ENCODE data around the gene UBTD1.
"Not testable (repeated sequence)": the region's sequence is repeated elsewhere in the genome, so short reads cannot be mapped to it uniquely, and the experiment has no call there.

The UBTD1 gene

GRCh38 chr10:97515271-97515978 is 16.7 kb downstream of the UBTD1 start:
- no peak for ATAC-seq
- no peak for DNase-seq

DNA sequence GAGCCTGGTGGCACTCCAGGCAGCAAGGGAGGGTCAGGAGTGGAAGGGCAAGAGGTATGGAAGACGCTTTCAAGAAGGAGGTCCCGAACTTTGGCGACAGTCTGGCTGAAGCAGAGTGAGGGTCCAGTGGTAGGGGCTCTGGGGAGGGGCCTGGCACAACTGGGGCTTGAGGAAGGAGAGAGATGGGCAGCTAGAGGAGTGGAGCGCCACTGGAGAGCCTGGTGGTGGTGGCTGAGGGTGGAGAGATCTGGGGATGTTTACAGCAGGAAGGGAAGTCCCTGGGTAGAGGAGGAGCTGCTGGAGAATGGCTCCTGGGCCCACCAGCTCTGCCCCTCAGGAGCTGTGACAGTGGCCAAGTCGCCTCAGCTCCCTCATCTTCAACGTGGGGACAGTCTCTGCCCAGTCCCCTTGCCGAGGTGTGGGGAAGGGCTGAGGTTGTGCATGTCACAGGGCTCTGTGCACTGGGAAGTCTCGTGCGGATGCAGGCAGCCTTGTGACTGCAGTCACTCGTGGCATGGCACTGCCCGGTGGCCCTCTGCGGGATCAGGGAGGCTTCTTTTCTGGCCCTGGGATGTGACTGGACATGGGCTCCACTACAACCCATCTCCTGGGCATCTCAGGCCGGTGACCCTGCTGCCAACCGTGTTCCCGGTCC is 18.5 kb downstream of the UBTD1 start:
- DNase-seq (no peak), ATAC-seq (no peak)

- no peak for ATAC-seq
- no peak for DNase-seq
Measured at GRCh38 chr10:97517778-97518300, 19.1 kb downstream of the UBTD1 start.

- no peak for ATAC-seq
Measured at GRCh38 chr10:97518301-97519043, 19.7 kb downstream of the UBTD1 start.

GRCh38 chr10:97519342-97519741 is 20.6 kb downstream of the UBTD1 start:
- no peak for DNase-seq
- no peak for ATAC-seq

More at GRCh38 chr10:97518301-97519043, 19.7 kb downstream of the UBTD1 start:
- DNase-seq = no peak

DNA sequence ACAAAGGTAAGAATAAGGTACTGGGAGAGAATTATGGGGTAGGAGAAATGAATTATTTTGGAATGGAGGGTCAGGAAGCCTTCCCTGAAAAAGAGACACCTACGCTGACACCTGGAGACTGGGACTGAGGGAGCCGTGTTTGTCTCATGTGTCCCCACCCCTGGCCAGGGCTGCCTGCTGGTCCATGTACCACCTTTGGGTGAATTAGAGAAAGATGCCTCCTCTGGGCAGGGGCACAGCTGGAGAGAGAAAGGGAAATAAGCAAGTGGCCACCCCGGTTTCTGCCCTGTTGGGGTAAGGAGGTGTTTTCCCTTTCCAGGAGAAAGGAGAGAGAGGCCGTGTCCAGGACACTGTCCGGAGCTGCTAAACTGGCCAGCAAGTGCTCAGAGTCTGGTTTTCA is 21.8 kb downstream of the UBTD1 start:
- DNase-seq = no peak

GRCh38 chr10:97520978-97521761 is 22.4 kb downstream of the UBTD1 start:
- DNase-seq = no peak
- no peak for ATAC-seq

More for the DNA sequence above, 21.8 kb downstream of the UBTD1 start:
- no peak for ATAC-seq

- no peak for ATAC-seq
- no peak for DNase-seq
Measured at GRCh38 chr10:97522071-97522470, 23.3 kb downstream of the UBTD1 start.

- no peak for ATAC-seq
- no peak for DNase-seq
Measured at GRCh38 chr10:97522937-97523336, 24.2 kb downstream of the UBTD1 start.

GRCh38 chr10:97525086-97525485 is 26.4 kb downstream of the UBTD1 start:
- DNase-seq (no peak), ATAC-seq (no peak)

DNA sequence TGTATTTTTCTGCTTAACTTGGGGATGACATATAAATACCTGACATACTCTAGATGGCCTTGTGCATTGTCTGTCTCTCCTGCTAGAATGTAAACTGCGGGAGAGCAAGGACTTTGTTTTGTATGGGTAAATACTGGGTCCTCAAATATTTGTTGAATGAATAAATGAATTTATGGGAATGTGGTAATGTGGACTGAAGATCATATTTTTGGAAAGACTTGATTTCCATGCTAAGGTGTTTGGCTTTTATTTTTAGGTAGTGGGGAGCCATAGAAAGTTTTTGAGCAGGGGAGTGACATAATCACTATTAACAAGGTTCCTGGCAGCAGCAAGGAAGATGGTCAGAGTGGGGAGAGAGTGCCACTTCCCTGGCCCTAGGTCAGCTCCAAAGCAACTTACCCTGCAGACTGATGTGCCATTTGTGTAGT is 27.0 kb downstream of the UBTD1 start:
- DNase-seq (no peak), ATAC-seq (no peak)

- ATAC-seq, DNase-seq: not testable (repeated sequence)
Measured at GRCh38 chr10:97528876-97529275, 30.2 kb downstream of the UBTD1 start.

GRCh38 chr10:97529685-97530465 is 31.2 kb downstream of the UBTD1 start:
- no peak for DNase-seq
- no peak for ATAC-seq

DNA sequence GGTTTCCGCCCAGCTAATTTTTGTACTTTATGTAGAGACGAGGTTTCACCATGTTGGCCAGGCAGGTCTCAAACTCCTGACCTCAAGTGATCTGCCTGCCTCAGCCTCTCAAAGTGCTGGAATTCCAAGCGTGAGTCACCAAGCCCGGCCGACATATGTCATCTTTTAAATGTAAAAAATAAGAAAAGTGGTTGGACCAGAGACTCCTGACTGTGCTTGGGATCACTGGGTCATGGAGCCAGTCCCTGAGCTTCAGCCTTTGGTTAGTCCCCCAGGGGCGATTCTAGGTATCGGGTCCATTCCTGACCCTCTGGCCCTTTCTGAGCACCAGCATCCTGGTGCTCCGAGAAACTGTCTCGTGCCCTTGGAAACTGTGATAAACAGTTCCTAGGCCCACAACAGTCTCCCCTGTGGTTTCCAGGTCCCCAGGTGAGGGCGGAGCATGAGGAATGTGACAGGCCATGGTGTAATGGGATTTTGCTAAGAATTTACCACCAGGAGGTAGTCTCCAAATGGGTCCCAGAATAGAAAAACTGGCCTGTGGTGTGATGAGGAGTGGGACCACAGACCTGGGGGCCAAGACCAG is 32.8 kb downstream of the UBTD1 start:
- no peak for ATAC-seq
- DNase-seq = no peak

DNA sequence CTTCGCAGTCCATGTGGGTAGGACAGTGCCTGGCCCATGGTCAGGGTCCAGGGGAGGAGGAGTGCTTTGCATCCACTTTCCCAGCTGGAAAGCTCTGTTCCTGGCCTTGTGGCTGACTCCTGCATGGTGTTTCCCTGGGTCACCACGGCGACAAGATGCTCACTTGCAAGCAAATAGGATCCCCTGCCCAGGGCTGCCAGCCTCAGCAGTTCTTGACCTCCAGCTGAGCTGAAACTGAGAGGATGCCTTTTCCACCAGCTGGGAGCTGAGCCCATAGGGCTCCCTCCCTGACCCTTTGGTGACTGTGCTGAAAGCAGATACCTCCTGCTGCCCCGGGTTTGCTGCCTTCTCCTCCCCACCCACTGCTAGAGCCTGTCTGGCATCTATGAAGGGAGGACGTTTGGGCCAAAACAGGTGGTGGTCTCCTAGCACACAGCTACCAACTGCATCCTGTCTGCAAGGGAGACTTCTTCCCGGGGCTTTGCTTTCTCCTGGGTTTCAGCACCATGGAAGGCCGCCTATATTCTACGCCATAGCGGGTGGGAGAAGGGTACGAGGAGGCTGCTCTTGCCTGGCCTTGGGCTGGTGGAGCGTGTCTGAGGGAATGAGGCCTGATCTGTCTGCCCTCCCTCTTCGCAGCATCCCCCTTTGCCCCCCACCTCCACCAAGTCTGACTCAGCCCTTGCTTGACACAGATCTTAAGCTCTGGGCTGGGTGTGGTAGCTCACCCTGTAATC is 34.4 kb downstream of the UBTD1 start:
- no peak for DNase-seq
- ATAC-seq = peak; percentile 28

GRCh38 chr10:97533888-97534287 is 35.2 kb downstream of the UBTD1 start:
- no peak for ATAC-seq

GRCh38 chr10:97534746-97535367 is 36.1 kb downstream of the UBTD1 start:
- ATAC-seq (peak; percentile 61), DNase-seq (peak; percentile 50)

More at GRCh38 chr10:97533888-97534287, 35.2 kb downstream of the UBTD1 start:
- DNase-seq = no peak

GRCh38 chr10:97537186-97537869 is 38.6 kb downstream of the UBTD1 start:
- ATAC-seq (no peak), DNase-seq (no peak)

- DNase-seq = no peak
- ATAC-seq = no peak
Measured at GRCh38 chr10:97538411-97538810, 39.7 kb downstream of the UBTD1 start.

Measured in stimulated activated naive CD8-positive, alpha-beta T cell treated with anti-CD3 and anti-CD28 coated beads, Interleukin-15, Interleukin-2, amounts not matched to agents 100 U/mL and 50 U/mL, for 24 hours (primary cell).